ENCODE results near the gene CCDC171. TPM values are rescaled to one million over a fixed set of nuclear protein-coding genes. Genes with fewer than 3 reads are reported as not detected.

The CCDC171 gene
- total and polyA plus RNA-seq, 2 experiments from 2014 or later, result 4.4 to 5.1 TPM

DNA sequence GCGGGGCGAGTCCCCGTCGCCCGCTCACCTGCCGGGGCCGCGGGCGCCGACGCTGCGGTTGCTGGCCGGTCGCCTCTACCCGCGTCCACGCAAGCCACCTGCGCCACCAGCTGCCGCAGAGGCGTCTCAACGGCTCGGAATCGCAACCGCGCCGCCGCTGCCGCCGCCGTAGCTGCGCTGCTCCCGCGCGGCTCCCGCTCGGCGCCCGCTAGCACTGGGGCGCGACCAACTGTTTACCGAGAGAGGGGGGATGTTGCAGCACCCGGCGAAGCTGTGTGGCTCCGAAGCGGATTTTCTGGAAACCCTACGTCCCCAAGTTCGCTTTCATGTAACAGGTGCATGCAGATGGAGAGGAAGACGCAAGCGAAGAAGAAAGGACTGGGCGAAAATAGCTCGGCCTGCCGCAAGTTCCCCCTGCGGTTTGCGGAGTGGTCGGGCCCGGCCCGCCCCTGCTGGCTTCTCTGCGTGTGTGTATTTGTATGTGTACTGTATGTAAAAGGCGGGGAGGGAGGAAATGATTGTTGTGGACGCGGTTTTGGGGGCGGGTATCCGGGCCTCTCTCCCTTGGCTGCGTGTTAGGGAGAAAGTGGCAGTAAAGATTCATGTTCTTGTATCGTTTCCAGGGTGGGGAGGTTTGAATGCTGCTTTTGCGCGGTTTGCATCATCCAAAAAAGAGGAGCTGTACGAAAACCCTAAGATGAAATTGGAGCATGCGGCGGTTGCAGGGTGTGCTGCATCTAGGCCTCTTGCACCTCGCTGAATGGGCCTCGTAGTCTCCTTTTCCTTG is 41.9 kb upstream of the CCDC171 start, which contains the start of gene PSIP1 (continued):
- TF ChIP-seq, protein P1, sequence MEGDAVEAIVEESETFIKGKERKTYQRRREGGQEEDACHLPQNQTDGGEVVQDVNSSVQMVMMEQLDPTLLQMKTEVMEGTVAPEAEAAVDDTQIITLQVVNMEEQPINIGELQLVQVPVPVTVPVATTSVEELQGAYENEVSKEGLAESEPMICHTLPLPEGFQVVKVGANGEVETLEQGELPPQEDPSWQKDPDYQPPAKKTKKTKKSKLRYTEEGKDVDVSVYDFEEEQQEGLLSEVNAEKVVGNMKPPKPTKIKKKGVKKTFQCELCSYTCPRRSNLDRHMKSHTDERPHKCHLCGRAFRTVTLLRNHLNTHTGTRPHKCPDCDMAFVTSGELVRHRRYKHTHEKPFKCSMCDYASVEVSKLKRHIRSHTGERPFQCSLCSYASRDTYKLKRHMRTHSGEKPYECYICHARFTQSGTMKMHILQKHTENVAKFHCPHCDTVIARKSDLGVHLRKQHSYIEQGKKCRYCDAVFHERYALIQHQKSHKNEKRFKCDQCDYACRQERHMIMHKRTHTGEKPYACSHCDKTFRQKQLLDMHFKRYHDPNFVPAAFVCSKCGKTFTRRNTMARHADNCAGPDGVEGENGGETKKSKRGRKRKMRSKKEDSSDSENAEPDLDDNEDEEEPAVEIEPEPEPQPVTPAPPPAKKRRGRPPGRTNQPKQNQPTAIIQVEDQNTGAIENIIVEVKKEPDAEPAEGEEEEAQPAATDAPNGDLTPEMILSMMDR (conservative IDR thresholded peaks at IDR 0.05; ENCODE audit: low read depth in 2 of 2), result no peak
- TF ChIP-seq CREB1 (CRISPR knock-in tag; IDR thresholded peaks at IDR 0.05; ENCODE audit: low read depth) (peak; percentile 39; the same call in 1 of the 2 replicates), POLR2AphosphoS5 (IDR thresholded peaks at IDR 0.05; ENCODE audit: low read depth) (peak; percentile 87)

DNA sequence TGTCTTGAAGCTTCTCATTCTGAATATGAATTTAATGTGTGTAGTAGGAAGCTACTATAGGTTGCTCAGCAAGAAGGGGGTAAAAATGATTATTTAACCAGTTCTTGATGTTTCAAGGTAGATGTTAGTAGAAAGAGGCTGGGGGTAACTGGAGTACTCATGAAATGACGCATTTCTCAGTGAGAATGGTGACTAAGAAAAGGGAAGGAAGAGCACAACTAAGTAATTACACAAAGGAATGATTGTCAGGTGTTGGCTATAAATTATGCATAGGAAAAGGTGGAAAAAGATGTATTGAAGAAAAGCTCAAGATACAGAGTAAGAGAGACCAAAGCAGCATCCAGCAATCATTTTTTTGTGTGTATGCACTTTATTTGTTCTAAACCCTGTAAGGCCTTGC is 40.6 kb upstream of the CCDC171 start:
- Histone ChIP-seq H3K36me3 (ENCODE audit: insufficient read depth) (peaks cover 26% of the 10 kb centered on the region), H3K4me3 (peak overlapping the region; percentile 91), H4K20me1 (replicated peaks; ENCODE audit: insufficient read depth) (peaks cover 26% of the 10 kb centered on the region), H3K27me3 (ENCODE audit: insufficient read depth) (no peaks in the 10 kb centered on the region), H3K27ac (ENCODE audit: low read depth) (peak overlapping the region; percentile 99), H3K9me2 (ENCODE audit: insufficient read depth) (no peaks in the 10 kb centered on the region), H2AFZ (no peak overlapping the region), H3F3A (replicated peaks; ENCODE audit: low read depth) (peaks cover 6% of the 10 kb centered on the region; the same call in 1 of the 2 replicates), H3K4me2 (peak overlapping the region; percentile 83), H3K4me1 (ENCODE audit: insufficient read depth) (peaks cover 27% of the 10 kb centered on the region), H3K79me2 (replicated peaks; ENCODE audit: insufficient read depth) (peaks cover 48% of the 10 kb centered on the region)
- H3K9me3 Mint-ChIP-seq, result peaks cover 3% of the 10 kb centered on the region; the same call in 1 of the 3 replicates
- peaks cover 28% of the 10 kb centered on the region for H3K36me3 Mint-ChIP-seq (ENCODE audit: low read depth)
- peak overlapping the region; percentile 97 for H3K27ac Mint-ChIP-seq
- ATAC-seq (no peak), DNase-seq (ENCODE audit: low spot score) (peak; percentile 13)
- H3K27me3 Mint-ChIP-seq (ENCODE audit: insufficient read depth, low read depth, poor library complexity), result peaks cover 4% of the 10 kb centered on the region
- peaks cover 38% of the 10 kb centered on the region for H3K4me1 Mint-ChIP-seq
- peak overlapping the region; percentile 90 for H3K4me3 Mint-ChIP-seq
- TF ChIP-seq, protein P2, sequence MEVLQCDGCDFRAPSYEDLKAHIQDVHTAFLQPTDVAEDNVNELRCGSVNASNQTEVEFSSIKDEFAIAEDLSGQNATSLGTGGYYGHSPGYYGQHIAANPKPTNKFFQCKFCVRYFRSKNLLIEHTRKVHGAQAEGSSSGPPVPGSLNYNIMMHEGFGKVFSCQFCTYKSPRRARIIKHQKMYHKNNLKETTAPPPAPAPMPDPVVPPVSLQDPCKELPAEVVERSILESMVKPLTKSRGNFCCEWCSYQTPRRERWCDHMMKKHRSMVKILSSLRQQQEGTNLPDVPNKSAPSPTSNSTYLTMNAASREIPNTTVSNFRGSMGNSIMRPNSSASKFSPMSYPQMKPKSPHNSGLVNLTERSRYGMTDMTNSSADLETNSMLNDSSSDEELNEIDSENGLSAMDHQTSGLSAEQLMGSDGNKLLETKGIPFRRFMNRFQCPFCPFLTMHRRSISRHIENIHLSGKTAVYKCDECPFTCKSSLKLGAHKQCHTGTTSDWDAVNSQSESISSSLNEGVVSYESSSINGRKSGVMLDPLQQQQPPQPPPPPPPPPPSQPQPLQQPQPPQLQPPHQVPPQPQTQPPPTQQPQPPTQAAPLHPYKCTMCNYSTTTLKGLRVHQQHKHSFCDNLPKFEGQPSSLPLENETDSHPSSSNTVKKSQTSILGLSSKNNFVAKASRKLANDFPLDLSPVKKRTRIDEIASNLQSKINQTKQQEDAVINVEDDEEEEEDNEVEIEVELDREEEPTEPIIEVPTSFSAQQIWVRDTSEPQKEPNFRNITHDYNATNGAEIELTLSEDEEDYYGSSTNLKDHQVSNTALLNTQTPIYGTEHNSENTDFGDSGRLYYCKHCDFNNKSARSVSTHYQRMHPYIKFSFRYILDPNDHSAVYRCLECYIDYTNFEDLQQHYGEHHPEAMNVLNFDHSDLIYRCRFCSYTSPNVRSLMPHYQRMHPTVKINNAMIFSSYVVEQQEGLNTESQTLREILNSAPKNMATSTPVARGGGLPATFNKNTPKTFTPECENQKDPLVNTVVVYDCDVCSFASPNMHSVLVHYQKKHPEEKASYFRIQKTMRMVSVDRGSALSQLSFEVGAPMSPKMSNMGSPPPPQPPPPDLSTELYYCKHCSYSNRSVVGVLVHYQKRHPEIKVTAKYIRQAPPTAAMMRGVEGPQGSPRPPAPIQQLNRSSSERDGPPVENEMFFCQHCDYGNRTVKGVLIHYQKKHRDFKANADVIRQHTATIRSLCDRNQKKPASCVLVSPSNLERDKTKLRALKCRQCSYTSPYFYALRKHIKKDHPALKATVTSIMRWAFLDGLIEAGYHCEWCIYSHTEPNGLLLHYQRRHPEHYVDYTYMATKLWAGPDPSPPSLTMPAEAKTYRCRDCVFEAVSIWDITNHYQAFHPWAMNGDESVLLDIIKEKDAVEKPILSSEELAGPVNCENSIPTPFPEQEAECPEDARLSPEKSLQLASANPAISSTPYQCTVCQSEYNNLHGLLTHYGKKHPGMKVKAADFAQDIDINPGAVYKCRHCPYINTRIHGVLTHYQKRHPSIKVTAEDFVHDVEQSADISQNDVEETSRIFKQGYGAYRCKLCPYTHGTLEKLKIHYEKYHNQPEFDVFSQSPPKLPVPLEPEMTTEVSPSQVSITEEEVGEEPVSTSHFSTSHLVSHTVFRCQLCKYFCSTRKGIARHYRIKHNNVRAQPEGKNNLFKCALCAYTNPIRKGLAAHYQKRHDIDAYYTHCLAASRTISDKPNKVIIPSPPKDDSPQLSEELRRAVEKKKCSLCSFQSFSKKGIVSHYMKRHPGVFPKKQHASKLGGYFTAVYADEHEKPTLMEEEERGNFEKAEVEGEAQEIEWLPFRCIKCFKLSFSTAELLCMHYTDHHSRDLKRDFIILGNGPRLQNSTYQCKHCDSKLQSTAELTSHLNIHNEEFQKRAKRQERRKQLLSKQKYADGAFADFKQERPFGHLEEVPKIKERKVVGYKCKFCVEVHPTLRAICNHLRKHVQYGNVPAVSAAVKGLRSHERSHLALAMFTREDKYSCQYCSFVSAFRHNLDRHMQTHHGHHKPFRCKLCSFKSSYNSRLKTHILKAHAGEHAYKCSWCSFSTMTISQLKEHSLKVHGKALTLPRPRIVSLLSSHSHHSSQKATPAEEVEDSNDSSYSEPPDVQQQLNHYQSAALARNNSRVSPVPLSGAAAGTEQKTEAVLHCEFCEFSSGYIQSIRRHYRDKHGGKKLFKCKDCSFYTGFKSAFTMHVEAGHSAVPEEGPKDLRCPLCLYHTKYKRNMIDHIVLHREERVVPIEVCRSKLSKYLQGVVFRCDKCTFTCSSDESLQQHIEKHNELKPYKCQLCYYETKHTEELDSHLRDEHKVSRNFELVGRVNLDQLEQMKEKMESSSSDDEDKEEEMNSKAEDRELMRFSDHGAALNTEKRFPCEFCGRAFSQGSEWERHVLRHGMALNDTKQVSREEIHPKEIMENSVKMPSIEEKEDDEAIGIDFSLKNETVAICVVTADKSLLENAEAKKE (CRISPR knock-in tag; IDR thresholded peaks at IDR 0.05), result no peak
- TF ChIP-seq, protein P3, sequence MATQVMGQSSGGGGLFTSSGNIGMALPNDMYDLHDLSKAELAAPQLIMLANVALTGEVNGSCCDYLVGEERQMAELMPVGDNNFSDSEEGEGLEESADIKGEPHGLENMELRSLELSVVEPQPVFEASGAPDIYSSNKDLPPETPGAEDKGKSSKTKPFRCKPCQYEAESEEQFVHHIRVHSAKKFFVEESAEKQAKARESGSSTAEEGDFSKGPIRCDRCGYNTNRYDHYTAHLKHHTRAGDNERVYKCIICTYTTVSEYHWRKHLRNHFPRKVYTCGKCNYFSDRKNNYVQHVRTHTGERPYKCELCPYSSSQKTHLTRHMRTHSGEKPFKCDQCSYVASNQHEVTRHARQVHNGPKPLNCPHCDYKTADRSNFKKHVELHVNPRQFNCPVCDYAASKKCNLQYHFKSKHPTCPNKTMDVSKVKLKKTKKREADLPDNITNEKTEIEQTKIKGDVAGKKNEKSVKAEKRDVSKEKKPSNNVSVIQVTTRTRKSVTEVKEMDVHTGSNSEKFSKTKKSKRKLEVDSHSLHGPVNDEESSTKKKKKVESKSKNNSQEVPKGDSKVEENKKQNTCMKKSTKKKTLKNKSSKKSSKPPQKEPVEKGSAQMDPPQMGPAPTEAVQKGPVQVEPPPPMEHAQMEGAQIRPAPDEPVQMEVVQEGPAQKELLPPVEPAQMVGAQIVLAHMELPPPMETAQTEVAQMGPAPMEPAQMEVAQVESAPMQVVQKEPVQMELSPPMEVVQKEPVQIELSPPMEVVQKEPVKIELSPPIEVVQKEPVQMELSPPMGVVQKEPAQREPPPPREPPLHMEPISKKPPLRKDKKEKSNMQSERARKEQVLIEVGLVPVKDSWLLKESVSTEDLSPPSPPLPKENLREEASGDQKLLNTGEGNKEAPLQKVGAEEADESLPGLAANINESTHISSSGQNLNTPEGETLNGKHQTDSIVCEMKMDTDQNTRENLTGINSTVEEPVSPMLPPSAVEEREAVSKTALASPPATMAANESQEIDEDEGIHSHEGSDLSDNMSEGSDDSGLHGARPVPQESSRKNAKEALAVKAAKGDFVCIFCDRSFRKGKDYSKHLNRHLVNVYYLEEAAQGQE (IDR thresholded peaks at IDR 0.05; ENCODE audit: unreplicated experiment), result no peak
- TF ChIP-seq STAT1 (IDR thresholded peaks at IDR 0.05; ENCODE audit: unreplicated experiment), result no peak
- no peak for TF ChIP-seq ZNF331 (CRISPR knock-in tag; IDR thresholded peaks at IDR 0.05; ENCODE audit: low read depth)
- no peak for TF ChIP-seq EZH2 (IDR thresholded peaks at IDR 0.05; ENCODE audit: low read depth, unreplicated experiment)
- TF ChIP-seq, protein P4, sequence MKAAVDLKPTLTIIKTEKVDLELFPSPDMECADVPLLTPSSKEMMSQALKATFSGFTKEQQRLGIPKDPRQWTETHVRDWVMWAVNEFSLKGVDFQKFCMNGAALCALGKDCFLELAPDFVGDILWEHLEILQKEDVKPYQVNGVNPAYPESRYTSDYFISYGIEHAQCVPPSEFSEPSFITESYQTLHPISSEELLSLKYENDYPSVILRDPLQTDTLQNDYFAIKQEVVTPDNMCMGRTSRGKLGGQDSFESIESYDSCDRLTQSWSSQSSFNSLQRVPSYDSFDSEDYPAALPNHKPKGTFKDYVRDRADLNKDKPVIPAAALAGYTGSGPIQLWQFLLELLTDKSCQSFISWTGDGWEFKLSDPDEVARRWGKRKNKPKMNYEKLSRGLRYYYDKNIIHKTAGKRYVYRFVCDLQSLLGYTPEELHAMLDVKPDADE (IDR thresholded peaks at IDR 0.05), result no peak
- TF ChIP-seq ZNF114 (CRISPR knock-in tag; IDR thresholded peaks at IDR 0.05), result no peak
- no peak for TF ChIP-seq POLR2AphosphoS5 (IDR thresholded peaks at IDR 0.05; ENCODE audit: low read depth)
- TF ChIP-seq EZH2phosphoT487 (IDR thresholded peaks at IDR 0.05; ENCODE audit: unreplicated experiment), result no peak

Measured in GM23338 (cell line).